ENCODE data around the gene PAFAH1B1.

Gene PAFAH1B1

DNA sequence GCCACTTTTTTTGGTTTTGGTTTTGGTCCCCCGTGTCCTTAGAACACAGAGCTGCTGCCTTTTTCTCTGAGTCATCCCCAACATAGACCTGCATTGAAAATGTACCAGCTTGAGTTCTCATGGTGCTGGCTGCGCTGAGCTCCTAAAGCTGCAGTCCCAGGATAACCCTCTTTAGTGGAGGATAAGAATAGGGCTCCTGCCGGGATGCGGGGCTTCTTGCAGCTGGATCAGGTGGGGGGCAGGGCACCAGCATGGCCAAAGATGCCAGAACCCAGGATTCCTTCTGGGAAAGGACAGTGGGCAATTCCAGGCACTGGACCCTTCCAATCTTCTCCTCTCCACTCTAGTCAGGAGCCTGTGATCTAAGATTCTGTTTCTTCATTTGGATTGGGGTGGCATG, 126.4 kb downstream of the PAFAH1B1 start:
- no peak for DNase-seq (ENCODE audit: low read depth in 3 of 3)

DNA sequence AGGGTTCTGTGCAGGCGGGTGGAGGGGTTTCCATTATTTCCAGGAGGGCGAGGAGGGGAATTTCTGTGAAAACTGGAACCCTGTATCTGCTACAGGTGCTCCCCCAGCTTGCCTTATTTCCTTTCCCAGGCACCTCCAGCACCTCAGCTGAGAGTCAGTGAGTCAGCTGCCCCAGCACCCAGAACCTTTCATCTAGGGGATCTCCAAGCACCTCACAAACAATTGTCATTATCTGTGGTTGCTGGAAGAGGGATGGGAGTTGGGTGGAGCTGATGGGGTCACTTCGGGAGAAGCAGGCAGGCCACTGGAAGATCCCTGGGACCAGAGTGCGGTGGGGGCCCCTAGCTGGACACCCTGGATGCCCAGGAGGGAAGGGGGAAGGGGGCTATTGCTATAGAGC, 128.1 kb downstream of the PAFAH1B1 start:
- DNase-seq (ENCODE audit: low read depth in 3 of 3), result no peak

DNA sequence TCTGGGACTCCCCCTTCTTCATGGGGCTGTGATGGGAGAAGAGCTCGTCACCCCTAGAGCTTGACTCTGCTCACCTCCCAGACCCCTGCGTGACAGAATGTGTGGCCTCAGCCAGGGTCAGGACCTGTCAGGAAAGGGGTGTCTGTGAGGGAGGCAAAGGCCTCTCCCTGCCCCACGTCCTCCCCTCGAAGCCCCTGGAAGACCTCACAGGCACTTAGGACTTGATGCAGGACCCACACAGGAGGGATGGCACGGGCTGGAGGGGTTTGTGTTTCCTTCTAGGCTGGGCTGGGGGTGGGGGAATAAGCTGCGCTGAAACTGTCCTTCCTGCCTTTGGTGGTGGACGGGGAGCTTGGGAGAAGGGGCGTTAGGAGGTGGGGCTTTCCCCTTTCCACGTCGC, 129.2 kb downstream of the PAFAH1B1 start:
- DNase-seq (ENCODE audit: low read depth in 3 of 3), result no peak

DNA sequence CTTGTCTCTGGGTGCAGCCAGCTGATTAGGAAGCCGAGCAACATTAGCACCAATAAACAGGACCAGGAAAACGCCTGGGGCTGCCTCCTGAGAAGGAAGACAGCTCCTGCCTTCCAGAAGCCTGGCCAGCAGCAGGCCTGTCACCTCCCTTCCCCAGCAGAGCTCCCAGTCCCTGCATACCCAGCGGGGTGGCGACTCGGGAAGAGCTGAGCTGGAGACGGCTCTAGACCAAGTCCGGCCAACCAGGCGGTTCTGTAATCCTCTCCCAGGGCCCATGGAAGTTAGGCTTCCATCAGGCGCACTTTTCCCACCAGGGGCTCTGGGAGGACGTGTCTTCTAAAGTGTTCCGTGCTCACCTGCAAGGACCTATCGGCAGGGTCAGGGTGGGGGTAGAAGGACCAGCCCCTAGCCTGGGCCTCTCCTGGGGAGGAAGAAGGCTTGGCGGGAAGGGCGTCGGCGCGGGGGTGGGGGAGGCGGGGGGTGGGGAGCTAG, 130.1 kb downstream of the PAFAH1B1 start:
- no peak for DNase-seq (ENCODE audit: low read depth in 3 of 3)

DNA sequence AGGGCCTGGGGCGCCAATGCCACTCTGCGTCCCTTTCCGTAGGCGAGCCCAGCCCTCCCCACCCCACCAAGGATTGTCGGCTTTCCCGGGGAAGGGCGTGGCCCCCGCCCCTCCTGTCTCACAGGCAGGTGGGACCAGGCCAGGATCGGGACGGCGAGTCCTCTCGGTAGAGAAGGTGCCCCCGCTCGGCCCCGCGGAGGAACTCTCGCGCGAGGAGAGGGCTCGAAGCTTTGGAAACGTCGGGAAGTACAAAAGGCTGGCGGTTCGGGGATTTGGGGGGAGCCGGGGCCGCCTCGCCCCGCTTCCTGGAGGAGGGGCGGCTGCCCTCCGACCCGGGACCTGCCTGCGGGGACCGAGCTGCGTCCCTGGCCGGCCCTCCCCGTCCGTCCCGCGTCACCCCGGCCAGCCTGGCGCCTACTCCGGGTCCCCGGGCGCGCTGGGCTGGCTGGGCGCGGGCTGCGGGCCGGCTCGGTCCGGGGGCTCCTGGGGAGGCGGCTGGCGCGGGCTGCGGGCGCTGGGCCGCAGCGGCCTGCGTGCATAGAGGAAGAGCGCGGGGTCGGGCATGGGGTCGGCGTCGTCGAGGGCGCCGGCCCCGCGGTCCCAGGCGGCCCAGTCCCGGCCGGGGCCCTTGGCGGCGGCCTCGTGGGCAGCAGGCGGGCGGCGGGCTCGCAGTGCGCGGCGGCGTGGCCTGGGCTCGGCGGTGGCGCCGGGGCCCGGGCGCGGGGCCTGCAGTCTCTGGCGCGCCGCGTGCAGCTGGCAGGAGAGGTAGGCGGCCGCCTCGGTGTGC, 130.7 kb downstream of the PAFAH1B1 start:
- no peak for DNase-seq (ENCODE audit: low read depth in 3 of 3)

DNA sequence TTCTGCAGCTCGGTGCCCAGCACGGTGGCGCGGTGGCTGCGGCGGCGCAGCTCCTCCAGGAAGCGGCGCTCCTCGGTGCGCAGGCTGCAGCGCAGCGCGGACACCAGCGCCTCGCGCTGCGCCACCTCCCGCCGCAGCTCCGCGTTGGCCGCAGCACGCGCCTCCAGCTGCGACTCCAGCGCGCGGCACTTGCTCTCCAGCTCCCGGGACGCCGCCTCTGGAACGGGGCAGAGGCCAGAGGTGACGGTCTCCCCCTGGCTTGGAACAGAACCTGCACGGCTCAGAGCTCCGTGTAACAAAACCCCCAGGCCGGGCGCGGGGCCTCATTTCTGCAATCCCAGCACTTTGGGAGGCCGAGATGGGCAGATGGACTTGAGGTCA, 131.3 kb downstream of the PAFAH1B1 start:
- peak in 2 of 3 experiments; percentile 23 to 51 for DNase-seq (ENCODE audit: low read depth in 3 of 3)

DNA sequence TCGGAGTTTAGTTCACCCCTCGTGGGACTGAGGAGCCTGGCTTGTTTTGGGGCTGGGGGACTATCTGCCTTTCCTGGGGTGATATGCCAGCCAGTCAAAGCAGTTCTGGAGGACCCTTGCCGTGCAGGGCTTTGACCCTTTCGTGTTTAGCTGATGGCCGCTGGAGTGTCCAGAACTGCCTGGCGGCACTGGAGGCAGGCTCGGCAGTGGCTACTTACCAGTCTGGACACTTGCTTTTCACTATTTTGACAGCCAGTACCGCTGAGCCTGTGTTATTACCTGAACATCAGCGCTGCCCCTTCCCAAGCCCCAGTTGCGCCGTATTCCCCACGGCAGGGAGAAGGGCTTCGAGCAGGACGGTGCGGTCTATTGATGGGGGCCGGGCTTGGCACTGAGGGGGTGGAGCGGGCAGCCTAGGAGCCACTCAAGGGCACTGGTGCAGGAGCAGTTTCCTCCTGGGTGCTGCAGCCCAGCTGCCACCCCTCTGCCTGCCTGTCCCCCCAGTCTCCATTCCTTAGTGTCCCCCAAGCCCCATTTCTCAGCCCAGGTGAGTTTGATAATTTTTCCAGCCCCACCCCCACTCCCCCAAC, 137.4 kb downstream of the PAFAH1B1 start:
- no peak for DNase-seq (ENCODE audit: low read depth in 3 of 3)

DNA sequence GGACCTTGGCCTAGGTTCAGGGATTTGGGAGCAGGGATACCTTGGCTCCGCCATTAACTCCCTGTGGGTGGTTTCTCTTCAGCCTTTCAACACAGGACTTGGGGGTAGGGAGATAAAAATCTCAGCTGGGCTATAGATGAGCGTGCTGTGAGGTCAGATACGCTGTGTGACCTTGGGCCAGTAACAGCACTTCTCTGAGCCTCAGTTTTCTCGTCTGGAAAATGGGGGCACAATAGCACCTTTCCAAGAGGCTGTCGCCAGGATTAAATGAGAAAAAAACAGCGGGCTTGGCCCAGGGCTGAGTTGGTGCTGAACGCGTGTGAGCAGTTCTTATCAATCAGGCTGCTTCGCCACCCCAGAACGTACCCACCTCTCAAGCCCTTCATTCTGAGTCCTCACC, 138.4 kb downstream of the PAFAH1B1 start:
- no peak for DNase-seq (ENCODE audit: low read depth in 3 of 3)

DNA sequence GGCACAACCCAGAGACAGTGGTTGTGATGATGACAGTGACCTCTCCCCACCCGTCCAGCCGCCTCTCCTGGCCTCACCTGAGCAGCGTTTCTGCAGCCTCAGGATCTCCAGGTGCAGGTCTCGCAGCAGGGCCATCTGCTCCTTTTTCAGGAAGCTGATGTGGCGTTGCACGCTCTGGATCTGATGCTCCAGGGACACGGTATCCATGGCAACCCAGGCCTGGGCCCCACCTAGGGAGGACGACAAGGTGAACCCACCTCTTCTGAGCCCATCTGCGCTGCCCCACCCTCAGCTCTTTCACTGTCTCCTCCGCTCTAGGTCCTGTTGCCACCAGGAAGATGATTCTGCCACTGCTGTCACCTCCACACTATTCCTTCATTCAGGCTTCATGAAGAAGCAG, 141.5 kb downstream of the PAFAH1B1 start:
- DNase-seq (ENCODE audit: low read depth in 3 of 3), result no peak

All from stimulated activated CD4-positive, alpha-beta T cell treated with anti-CD3 and anti-CD28 coated beads, TNF-alpha, amount 100 ng/mL, for 24 hours (primary cell).